Heart left ventricle (tissue), 16 donors: ENCODE results near the gene FBXL19. TPM values are rescaled to one million over a fixed set of nuclear protein-coding genes. Genes with fewer than 3 reads are reported as not detected.

Experiments
- ATAC-seq, 4 donors: fragments of 200-7000 bp; cut with Tn5 transposase; one replicate each; pipeline ENCODE4 v1.9.1; 2020 to 2022; ENCODE audit warnings: moderate library complexity in 4 of 4, mild to moderate bottlenecking in 3 of 4, moderate number of reproducible peaks in 1 of 4
- DNase-seq, 5 donors: peaks; one replicate each; pipeline ENCODE4 v3.0.0-alpha.2; 2020
- H3K27ac ChIP-seq, 12 donors: fragments of 200-600 bp; sonication (generic) in 4 of 12; one replicate each; pipeline versions ENCODE4 v1.5.0 to v1.8.0; 2016 to 2022; ENCODE audit warnings: mild to moderate bottlenecking in 2 of 12
- H3K27me3 ChIP-seq, 9 donors: fragments of 200-600 bp; sonication (generic) in 2 of 9; one replicate each; pipeline versions ENCODE4 v1.5.1 to v1.8.0; 2016 to 2022; ENCODE audit warnings: mild to moderate bottlenecking in 3 of 9
- H3K36me3 ChIP-seq, 9 donors: fragments of 200-600 bp; sonication (generic) in 2 of 9; one replicate each; pipeline versions ENCODE4 v1.5.0 to v1.8.0; 2018 to 2022; ENCODE audit warnings: mild to moderate bottlenecking in 2 of 9
- H3K4me1 ChIP-seq, 12 donors: fragments of 200-600 bp; sonication (generic) in 4 of 12; one replicate each; pipeline versions ENCODE4 v1.5.0 to v1.8.0; 2016 to 2022; ENCODE audit warnings: mild to moderate bottlenecking in 3 of 12
- H3K4me3 ChIP-seq, 12 donors: fragments of 200-600 bp; sonication (generic) in 4 of 12; one replicate each; pipeline versions ENCODE4 v1.5.0 to v1.8.0; 2017 to 2022; ENCODE audit warnings: mild to moderate bottlenecking in 9 of 12, moderate library complexity in 4 of 12
- H3K9me3 ChIP-seq, 12 donors: fragments of 200-600 bp; sonication (generic) in 4 of 12; one replicate each; pipeline versions ENCODE4 v1.5.0 to v1.8.0; 2016 to 2022; ENCODE audit warnings: mild to moderate bottlenecking in 1 of 12
- POLR2A ChIP-seq, 2 donors: fragments of 450-650 bp; IDR thresholded peaks; one replicate each; pipeline ENCODE4 v1.6.1; 2017; ENCODE audit warnings: antibody characterized with exemption in 2 of 2, mild to moderate bottlenecking in 2 of 2, moderate library complexity in 2 of 2
- WGBS, 4 donors: extraction: QIAGEN DNeasy Blood & Tissue Kit in 2 of 4; methylation state at CpG; one replicate each; pipeline versions ENCODE4 v1.1.5 to v1.1.7; 2013 to 2018; 5-methylcytosine and 5-hydroxymethylcytosine counted together
- intact Hi-C, 10 donors: fragments of 100-400 bp; cut with DNase I; formaldehyde crosslinking; loops; one replicate each; pipeline versions ENCODE4 v1.11.1 to v1.14.2; 2022
- polyA plus RNA-seq, 2 donors: library from polyadenylated mRNA; stranded (reverse); fragments of 200-250 nt; gene quantifications; one replicate each; pipeline ENCODE4 v1.2.3, GENCODE V29; 2013
- total RNA-seq, 9 donors: library from RNA; depleted of rRNA in 2 of 9; stranded (reverse); fragments of >200 nt in 2 of 9; fragmentation: NEBNext Ultra II Directional in 3 of 9; extraction: Animal tissue kit (Norgen Biotek cat#: 25700) in 3 of 9; gene quantifications; one replicate each; pipeline versions ENCODE4 v1.1.0 to v1.2.4, GENCODE V29; 2016 to 2023
- TF ChIP-seq, protein P1 (sequence below), 12 donors: fragments of 200-600 bp; sonication (generic) in 4 of 12; IDR thresholded peaks; one replicate each; pipeline versions ENCODE4 v1.5.0 to v1.8.0; 2018 to 2022; ENCODE audit warnings: antibody characterized with exemption in 12 of 12, mild to moderate bottlenecking in 5 of 12
- donor health status: ischemic (EF 13 %, LVEDD 7.1; RV severe dilation, severe dysfunction).
- donor health status: healthy with polysubstance abuse.
- donor health status: DM: no; HTN: yes; CAD: no.
- donor health status: DM: no; HTN: no; CAD: no.
- donor health status: ischemic (EF 25% LVEDD 6.9; RV normal size, moderate dysfunction).
- donor health status: ischemic (EF 25% LVEDD 5.7; RV mildly dilated, moderate dysfunction).
- donor health status: healthy.
- donor health status: DM: yes; HTN: yes; CAD: no.
- donor health status: ischemic (EF 35%, LVEDD 5.7; RV mildly dilated, moderate dysfunction).
- donor health status: nonischemic (EF 11% LVEDD 7.7; RV severe dilation, severe dysfunction).
- donor health status: DM: yes; HTN: yes; CAD: no.
- donor health status: PGD.
- donor health status: ischemic (EF 29% LVEDD 5.4; RV normal size, mild dysfunction).
- donor health status: nonischemic (EF 23%, LVEDD 6.1; RV moderate dilation, normal function).

The FBXL19 gene
- total and polyA plus RNA-seq, 11 donors: 4.5 to 15.5 (median 7.9) TPM

DNA sequence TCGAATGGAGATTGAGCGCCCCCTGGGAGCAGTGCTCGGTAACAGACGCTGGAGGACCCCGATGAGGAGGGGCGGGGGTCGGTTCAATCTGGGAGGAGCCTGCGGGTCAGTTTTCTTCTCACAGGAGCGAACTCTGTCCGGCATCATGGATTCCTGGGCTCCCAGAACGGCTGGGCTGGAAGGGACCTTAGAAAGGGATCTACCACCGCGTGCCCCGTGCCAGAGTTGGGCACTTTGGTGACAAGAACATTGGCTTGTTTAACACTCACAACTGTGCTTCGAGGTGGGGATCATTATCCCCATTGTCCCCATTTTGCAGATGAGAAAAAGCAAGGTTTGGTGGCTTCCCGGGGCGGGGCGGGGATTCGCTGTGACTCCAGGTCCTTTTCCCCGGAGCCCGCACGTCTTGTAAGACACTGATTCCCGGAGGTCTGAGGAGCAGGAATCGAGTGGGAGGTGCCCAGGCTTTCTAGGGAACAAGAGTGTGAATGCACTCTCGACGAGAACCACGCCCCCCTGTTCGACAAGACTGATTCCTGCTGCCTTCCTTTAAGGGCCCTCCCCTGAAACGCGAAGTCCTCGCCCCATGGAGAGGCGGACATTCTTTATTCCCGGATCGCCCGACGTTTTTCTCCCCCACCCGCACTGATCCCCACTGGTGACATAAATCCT, 1.5 kb upstream of the FBXL19 start:
- H3K27ac ChIP-seq: peak overlapping the region; percentile 59 to 98 (median 93)
- no peaks in the 10 kb centered on the region for H3K9me3 ChIP-seq
- 0 to 1% (median 0%) methylated on average over 24 to 37 of the region's 37 CpGs for WGBS, 4 donors
- peak overlapping the region; percentile 12 to 80 (median 63) for H3K4me3 ChIP-seq
- peak; percentile 89 to 91 (median 90) for DNase-seq
- intact Hi-C loops: loop anchor here (1.0 to 5.0 kb wide), 10 partner anchors 20 to 265 kb away; partner anchors contain the start of genes FBRS (in 2 of the 10), CTF1 (in 1 of the 10) and SRCAP (in 1 of the 10)
- TF ChIP-seq, protein P1, sequence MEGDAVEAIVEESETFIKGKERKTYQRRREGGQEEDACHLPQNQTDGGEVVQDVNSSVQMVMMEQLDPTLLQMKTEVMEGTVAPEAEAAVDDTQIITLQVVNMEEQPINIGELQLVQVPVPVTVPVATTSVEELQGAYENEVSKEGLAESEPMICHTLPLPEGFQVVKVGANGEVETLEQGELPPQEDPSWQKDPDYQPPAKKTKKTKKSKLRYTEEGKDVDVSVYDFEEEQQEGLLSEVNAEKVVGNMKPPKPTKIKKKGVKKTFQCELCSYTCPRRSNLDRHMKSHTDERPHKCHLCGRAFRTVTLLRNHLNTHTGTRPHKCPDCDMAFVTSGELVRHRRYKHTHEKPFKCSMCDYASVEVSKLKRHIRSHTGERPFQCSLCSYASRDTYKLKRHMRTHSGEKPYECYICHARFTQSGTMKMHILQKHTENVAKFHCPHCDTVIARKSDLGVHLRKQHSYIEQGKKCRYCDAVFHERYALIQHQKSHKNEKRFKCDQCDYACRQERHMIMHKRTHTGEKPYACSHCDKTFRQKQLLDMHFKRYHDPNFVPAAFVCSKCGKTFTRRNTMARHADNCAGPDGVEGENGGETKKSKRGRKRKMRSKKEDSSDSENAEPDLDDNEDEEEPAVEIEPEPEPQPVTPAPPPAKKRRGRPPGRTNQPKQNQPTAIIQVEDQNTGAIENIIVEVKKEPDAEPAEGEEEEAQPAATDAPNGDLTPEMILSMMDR (IDR thresholded peaks at IDR 0.05): peak; percentile 71 to 97 (median 89)
- no peak for TF ChIP-seq POLR2A (IDR thresholded peaks at IDR 0.05)
- no peaks in the 10 kb centered on the region for H3K27me3 ChIP-seq
- peak; percentile 3 to 24 (median 16) for ATAC-seq
- peaks cover 0 to 22% (median 9%) of the 10 kb centered on the region in 12 donors for H3K4me1 ChIP-seq
- H3K36me3 ChIP-seq: peaks cover 0 to 5% (median 0%) of the 10 kb centered on the region in 9 donors

DNA sequence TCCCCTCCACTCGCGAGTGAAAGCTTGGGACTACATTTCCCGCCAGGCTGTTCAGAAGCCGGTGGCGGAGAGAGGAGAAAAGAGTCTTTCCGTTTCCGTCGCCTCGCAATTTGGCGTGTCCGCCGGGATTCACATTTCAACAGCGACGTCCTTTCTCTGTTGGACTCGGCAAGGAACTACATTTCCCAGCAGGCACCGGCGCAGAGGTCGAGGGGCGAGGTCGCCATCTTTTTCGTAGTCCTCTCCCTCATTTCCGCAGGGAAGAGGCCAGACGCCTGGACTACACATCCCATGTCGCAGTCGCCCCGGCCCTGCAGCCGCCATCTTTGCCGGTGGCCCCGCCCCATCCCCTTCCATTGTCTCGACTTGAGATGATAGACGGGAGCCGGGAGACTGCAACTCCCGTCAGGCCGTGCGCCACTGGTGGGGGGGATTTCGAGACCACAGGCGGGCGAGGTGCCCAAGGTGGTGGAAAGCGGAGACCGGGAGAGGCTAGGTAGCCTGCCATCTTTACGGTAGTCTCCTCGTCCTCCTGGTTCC, 882 bp upstream of the FBXL19 start:
- Histone ChIP-seq H3K9me3 (no peaks in the 10 kb centered on the region), H3K4me3 (peak overlapping the region; percentile 36 to 80 (median 64)), H3K27ac (peak overlapping the region; percentile 74 to 98 (median 94)), H3K27me3 (no peaks in the 10 kb centered on the region), H3K4me1 (peaks cover 0 to 23% (median 9%) of the 10 kb centered on the region in 12 donors), H3K36me3 (peaks cover 0 to 5% (median 0%) of the 10 kb centered on the region in 9 donors)
- intact Hi-C loops: loop anchor here in 5 of 10 donors (1.0 to 5.0 kb wide), 9 partner anchors 20 to 265 kb away; partner anchors contain the start of genes FBRS (in 2 of the 5), CTF1 (in 1 of the 5) and SRCAP (in 1 of the 5)
- 0% methylated on average over 41 to 42 of the region's 42 CpGs for WGBS, 4 donors
- DNase-seq (peak; percentile 99 to 100 (median 100)), ATAC-seq (peak; percentile 84 to 89 (median 88))
- TF ChIP-seq POLR2A (IDR thresholded peaks at IDR 0.05): no peak
- TF ChIP-seq, protein P1 (IDR thresholded peaks at IDR 0.05): no peak

DNA sequence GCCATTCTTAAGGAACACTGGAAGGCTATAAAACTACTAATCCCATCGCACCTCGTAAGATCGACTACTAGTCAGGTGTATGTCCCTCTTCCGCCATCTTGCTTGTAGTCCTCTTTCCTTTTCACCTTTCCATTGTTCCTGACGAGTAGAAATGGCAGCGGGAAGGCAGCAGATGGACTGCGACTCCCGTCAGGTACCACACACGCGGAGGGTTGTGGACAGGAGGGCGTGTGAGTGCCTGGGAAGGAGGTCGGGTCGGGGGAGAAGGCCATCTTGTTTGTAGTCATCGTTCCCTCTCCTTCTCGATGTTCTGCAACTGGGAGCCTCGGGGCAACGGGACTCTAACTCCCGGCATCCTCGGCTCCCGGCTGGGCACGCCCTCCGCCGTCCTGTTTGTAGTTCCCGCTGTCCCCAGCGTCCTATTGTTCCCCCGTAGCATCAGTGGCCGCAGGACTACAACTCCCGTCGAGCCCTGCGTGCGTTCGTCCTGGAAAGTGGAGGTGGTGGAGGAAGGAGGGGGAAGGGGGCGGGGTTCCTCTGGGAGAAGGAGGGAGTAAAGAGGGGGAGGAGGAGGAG, 324 bp upstream of the FBXL19 start:
- Histone ChIP-seq H3K27me3 (no peaks in the 10 kb centered on the region), H3K27ac (peak overlapping the region; percentile 74 to 98 (median 94)), H3K4me3 (peak overlapping the region; percentile 52 to 80 (median 66)), H3K9me3 (no peaks in the 10 kb centered on the region), H3K4me1 (peaks cover 0 to 28% (median 9%) of the 10 kb centered on the region in 12 donors), H3K36me3 (peaks cover 0 to 8% (median 0%) of the 10 kb centered on the region in 9 donors)
- ATAC-seq: peak; percentile 80 to 86 (median 84)
- WGBS, 4 donors: 0 to 1% (median 1%) methylated on average over 22 to 33 of the region's 33 CpGs
- DNase-seq: peak; percentile 99 to 100 (median 100)
- TF ChIP-seq, protein P1 (IDR thresholded peaks at IDR 0.05): no peak
- TF ChIP-seq POLR2A (IDR thresholded peaks at IDR 0.05): peak in 1 of 2 donors; percentile 23
- intact Hi-C loops: loop anchor here in 5 of 10 donors (1.0 to 5.0 kb wide), 9 partner anchors 21 to 266 kb away; partner anchors contain the start of genes FBRS (in 2 of the 5), CTF1 (in 1 of the 5) and SRCAP (in 1 of the 5)
